Stimulated activated CD4-positive, alpha-beta T cell treated with anti-CD3 and anti-CD28 coated beads, Interleukin-15, amount 100 ng/mL, for 1 hour (primary cell): ENCODE data around the gene TMPRSS2.

ENCODE experiments used
- DNase-seq, 2 donors: peaks; one replicate each; pipeline ENCODE4 v3.0.0-alpha.2; 2020; ENCODE audit warnings: low read depth in 1 of 2, low spot score in 1 of 2

The TMPRSS2 gene

GRCh38 chr21:41507521-41508414 lies at the start of gene TMPRSS2:
TSS of gene TMPRSS2 (minus strand) at chr21:41508158. CDS start at chr21:41498133, 10,025 bp downstream.
- no peak for DNase-seq

DNA sequence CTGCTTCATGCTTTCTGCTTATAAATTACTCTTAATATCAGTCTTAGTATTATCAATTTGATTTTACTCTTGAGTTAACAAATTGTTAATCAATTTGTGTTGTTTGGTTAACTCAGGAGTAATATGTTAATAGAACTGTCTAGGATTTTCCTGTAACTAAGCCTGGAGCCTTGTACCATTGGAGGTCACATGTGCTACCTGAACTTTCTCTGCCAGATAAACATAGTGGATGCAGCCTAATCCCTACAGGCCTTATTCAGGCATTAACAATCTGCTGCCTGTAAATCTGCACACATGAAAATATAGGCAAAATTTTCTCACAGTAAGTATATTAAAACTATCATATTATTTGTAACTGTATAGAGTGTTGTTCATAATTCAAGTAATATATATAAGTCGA lies 47.1 kb upstream of the TMPRSS2 start:
- no peak for DNase-seq

GRCh38 chr21:41552254-41552653 lies 44.3 kb upstream of the TMPRSS2 start:
- no peak for DNase-seq

- no peak for DNase-seq
Measured at GRCh38 chr21:41548781-41549180, 40.8 kb upstream of the TMPRSS2 start.

DNA sequence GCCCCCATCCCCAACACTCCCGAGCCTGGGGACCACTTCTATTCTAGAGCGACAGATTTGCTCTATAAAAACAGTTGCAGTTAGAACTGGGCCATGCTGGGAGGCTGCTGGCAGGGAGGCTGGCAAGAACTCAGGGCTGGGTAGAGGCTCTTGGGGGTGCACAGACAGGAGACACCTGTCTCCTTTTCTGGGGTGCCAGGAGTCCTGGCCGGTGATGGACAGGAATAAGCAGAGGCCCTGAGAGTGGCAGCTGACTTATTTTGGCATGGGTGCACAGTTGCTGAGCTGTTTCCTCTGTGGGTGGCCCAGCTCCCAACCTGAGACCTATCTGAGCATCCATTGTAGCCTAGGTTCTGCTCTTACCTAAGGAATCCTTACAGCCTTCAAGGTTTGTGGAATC lies 39.2 kb upstream of the TMPRSS2 start:
- DNase-seq, result no peak

GRCh38 chr21:41545500-41546359 lies 37.8 kb upstream of the TMPRSS2 start:
- DNase-seq, result no peak

DNA sequence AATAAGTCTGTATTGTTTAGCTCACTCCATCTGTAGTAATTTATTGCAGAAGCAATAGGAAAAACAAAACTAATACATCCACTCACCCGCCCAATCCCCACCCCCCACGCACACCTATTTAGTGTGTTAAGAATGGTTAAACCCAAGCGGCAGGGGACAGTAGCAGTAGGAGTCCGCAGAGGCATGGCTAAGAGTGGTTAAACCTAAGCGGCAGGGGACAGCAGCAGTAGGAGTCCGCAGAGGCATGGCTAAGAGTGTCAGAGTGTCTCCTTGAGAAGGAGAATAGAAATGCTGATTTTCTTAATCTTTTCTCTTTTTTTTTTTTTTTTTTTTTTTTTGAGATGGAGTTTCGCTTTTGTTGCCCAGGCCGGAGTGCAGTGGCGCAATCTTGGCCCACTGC lies 34.8 kb upstream of the TMPRSS2 start:
- no peak for DNase-seq

- no peak for DNase-seq
Measured at GRCh38 chr21:41537356-41537755, 29.4 kb upstream of the TMPRSS2 start.

- DNase-seq, result no peak
Measured at GRCh38 chr21:41536827-41537103, 28.8 kb upstream of the TMPRSS2 start.

DNA sequence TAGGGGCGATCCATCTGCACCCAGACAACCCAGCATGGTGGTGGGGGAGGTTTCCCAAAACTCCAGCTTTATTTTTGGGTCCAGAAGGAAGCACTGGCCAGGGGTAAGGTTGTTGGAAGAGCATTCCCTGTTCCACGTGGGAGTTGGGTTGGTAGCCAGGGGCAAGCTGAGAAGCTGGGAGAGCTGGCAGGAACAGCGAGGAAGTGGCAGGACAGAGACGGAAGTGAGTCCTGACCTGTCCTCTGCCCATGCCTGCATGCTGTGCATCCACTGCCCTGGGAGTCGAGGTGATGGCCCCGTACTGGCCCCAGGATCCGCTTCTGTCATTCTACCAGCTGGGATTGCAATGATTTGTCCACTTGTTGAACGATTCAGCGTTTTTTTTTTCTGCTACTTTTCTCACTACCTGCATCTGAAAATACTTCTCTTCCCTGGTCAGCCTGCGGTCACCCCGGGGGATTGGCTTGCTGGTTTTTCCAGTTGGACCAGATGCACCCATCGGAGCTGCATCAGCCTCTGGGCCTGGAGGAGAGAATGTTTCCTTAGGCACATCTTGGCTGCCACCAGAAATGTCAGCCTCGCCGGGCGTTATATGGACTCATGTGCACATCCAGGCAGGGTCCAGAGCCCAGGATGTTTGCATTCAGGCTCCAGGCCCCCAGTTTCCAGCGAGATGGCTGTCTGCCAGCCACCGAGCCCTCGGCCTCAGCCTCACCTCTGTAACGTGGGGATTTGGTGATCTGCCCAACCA lies 28.3 kb upstream of the TMPRSS2 start:
- no peak for DNase-seq

- DNase-seq, result no peak
Measured at GRCh38 chr21:41530366-41530765, 22.4 kb upstream of the TMPRSS2 start.

DNA sequence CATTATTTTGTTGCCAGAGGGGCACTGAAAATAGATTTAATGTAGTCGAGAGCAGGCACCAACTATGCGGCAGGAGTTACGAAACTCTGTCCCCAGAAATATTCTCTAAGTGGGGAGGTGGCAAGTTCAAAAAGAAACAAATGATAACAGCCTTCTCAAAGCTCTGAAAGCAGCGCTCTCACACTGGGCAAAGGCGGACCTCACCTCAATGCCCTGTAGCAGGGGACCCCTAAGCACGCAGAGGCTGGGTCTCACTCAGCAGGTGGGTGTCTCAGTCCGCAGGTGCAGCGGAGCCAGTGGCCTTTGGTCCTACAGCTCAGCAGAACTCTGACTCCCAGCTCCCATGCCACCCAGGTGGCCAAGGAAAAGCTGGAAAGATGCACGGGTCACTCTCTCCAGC lies 21.8 kb upstream of the TMPRSS2 start:
- no peak for DNase-seq

GRCh38 chr21:41526478-41527087 lies 18.6 kb upstream of the TMPRSS2 start:
- no peak for DNase-seq

- no peak for DNase-seq
Measured at GRCh38 chr21:41523175-41523574, 15.2 kb upstream of the TMPRSS2 start.

GRCh38 chr21:41521489-41522027 lies 13.6 kb upstream of the TMPRSS2 start:
- no peak for DNase-seq

- no peak for DNase-seq
Measured at GRCh38 chr21:41520560-41521442, 12.8 kb upstream of the TMPRSS2 start.

DNA sequence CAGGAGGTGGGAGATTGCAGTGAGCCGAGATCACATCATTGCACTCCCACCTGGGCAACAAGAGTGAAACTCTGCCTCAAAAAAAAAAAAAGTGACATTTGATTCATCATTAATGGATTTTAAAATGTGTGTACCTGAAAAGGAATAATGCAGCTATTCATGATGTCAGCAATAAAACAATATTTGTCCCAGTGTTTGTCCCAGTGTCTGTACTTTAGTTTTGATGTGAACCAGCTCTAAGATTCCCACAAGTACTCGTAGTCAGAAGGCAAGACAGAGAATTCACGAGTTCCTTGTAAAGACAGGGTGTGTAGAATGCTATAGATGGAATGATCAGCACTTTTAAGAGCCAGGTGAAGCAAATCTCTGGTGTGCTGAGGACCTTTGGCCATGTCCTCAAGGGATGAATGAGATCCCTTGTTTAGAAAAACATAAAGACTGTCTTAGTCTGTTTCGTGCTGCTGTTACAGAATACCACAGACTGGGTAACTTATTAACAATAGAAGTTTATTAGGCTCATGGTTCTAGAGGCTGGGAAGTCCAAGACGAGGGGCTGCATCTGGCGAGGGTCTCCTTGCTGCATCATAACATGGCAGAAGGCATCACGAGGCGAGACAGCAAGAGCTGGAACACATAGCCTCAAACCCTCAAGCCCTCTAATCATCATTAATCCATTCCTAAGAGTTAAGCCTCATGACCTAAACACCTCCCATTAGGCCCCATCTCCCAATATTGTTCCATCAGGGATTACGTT lies 12.0 kb upstream of the TMPRSS2 start:
- DNase-seq, result no peak

DNA sequence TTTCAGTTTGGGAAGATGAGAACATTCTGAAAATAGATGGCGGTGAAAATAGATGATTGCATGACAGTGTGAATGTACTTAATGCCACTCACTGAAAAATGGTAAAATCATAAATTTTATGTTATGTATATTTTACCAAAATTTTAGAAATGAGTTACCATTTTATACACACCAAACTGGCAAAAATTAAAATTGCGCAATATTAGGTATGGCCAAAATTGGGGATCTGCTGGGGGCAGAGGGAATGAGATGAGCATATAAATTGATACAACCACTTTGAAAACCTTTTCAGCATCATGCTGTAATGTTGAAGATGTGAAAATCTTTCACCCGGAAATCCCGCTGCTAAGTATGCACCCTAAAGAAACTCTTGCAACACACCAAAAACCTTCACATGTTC lies 10.8 kb upstream of the TMPRSS2 start:
- DNase-seq, result no peak

DNA sequence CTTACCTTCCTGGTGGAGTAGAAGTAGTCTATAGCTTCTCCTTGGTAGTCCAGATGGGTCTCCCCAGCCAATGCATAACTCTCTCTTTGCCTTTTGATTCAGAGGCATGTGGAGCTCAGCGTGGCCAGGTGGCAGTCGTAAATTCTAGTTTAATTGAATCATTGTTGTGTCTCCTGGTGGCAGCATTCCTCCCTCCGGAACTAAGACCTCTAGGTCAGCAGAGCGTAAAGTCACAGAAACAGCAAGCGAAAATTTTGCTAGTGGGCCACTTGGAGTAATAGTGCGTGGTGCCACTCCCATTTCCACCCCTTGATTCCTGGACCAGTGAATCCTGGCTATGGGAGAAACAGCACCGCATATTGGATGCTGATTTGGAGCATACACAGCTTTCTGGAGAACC lies 3.9 kb upstream of the TMPRSS2 start:
- no peak for DNase-seq
